Astrocyte of the cerebellum (primary cell): ENCODE results near the gene JPH3.

Experiments
- DNase-seq: peaks from one replicate; pipeline ENCODE4 v3.0.0-alpha.2; 2011; ENCODE audit warnings: low read depth
- H3K4me3 ChIP-seq: 2 replicates; pipeline ENCODE4 v1.5.1; 2011; ENCODE audit warnings: mild to moderate bottlenecking, low read depth, low read length, moderate library complexity
- CTCF ChIP-seq: IDR thresholded peaks from 2 replicates; pipeline ENCODE4 v1.5.1; 2012; ENCODE audit warnings: low read length, low read depth, moderate library complexity, mild to moderate bottlenecking; ENCODE audit errors: missing control alignments
- in situ Hi-C: cut with HindIII; loops from 2 replicates; pipeline ENCODE4 v1.10.0; 2017; ENCODE audit warnings: low sequenced_read_pairs

JPH3 gene

GRCh38 chr16:87731607-87732006, 129.3 kb downstream of the JPH3 start:
- H3K4me3 ChIP-seq: no peak overlapping the region
- DNase-seq: no peak
- in situ Hi-C loops: no loop called here
- TF ChIP-seq CTCF: no peak

DNA sequence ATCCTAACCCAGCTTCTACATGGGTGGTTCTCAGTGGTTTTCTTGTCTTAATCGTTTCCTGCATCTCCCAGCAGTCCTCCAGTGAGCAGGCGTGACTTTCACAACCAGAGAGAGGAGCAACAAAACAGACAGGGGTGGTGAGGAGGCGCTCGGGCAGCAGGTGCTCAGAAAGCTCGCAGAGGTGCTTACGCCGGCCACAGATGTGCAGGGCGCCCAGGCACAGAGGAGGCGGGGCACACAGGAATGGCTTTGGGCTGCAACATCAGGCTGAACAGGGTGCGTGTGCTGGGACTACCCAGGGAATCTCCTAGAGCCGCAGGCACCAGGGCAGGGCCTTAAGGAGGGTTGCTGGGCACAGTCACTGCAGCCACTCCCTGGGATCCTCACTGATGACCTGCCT, 130.9 kb downstream of the JPH3 start:
- DNase-seq: no peak
- TF ChIP-seq CTCF: no peak
- no peak overlapping the region for H3K4me3 ChIP-seq
- in situ Hi-C loops: no loop called here

GRCh38 chr16:87734644-87735043, 132.3 kb downstream of the JPH3 start:
- DNase-seq: no peak
- in situ Hi-C loops: no loop called here
- no peak overlapping the region for H3K4me3 ChIP-seq
- TF ChIP-seq CTCF: peak; percentile 2

GRCh38 chr16:87735270-87736007, 133.1 kb downstream of the JPH3 start:
- TF ChIP-seq CTCF: no peak
- no peak overlapping the region for H3K4me3 ChIP-seq
- DNase-seq: no peak
- in situ Hi-C loops: no loop called here

DNA sequence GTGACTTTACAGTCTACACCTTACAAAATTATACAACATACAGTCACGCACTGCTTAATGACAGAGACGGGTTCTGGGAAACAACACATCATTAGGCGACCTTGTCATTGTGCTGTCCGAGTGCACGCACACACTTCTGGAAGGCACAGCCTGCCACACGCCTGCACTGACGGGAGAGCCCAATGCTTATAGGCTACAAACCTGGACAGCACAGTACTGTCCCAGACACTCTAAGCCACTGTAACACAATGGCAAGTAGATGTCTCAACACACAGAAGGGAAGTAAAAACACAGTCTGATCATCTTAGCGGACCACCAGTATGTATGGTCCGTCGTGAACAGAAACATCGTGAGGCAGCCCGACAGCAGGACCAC, 133.7 kb downstream of the JPH3 start:
- DNase-seq: no peak
- TF ChIP-seq CTCF: no peak
- H3K4me3 ChIP-seq: no peak overlapping the region
- in situ Hi-C loops: no loop called here

DNA sequence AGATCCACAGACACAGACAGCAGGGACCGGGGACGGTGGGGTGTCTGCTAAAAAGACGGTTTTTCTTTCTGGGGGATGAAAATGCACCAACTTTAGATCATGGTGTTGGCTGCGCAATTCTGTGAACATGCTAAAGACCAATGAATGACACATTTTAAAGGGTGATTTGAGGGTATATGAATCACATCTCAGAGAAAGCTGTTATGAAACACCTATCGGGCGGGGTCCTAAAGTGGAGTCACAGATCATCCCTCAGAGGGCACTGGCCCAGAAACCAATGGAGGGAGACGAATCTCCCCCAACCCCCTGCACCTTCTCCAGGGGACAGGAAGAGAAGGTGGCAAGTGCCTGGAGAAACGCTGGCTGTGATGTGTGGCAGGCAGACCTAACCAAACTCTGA, 137.5 kb downstream of the JPH3 start:
- in situ Hi-C loops: no loop called here
- no peak for DNase-seq
- H3K4me3 ChIP-seq: no peak overlapping the region
- no peak for TF ChIP-seq CTCF
